ENCODE results near the gene MYO7A.

DNA sequence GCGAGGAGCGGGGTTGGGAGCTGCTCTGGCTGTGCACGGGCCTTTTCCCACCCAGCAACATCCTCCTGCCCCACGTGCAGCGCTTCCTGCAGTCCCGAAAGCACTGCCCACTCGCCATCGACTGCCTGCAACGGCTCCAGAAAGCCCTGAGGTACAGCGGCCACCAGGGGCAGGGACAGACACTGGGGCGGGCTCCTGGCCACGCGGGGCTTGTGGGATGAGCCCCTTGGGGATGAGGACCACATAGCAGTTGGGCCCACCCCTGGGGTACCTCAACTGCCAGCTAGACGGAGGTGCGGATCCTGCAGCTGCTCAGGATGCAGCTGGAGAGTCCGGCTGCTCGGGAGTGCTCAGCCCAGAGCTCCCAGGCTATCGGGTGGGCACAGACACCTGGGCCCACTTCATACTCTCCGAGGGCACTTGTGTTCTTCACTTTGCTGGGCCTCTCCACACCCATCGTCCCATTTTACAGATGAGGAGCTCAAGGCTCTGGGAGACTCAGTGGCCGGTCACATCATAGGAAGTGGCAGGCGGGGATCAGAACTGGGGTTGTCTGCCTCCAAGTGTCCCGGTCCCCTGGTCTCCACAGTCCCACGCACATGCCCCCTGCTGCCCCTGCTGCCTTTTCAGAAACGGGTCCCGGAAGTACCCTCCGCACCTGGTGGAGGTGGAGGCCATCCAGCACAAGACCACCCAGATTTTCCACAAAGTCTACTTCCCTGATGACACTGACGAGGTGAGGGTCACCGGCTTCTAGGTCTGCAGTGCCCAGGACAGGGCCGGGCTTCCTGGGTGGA lies 77.6 kb downstream of the MYO7A start:
- TF ChIP-seq, protein P1, sequence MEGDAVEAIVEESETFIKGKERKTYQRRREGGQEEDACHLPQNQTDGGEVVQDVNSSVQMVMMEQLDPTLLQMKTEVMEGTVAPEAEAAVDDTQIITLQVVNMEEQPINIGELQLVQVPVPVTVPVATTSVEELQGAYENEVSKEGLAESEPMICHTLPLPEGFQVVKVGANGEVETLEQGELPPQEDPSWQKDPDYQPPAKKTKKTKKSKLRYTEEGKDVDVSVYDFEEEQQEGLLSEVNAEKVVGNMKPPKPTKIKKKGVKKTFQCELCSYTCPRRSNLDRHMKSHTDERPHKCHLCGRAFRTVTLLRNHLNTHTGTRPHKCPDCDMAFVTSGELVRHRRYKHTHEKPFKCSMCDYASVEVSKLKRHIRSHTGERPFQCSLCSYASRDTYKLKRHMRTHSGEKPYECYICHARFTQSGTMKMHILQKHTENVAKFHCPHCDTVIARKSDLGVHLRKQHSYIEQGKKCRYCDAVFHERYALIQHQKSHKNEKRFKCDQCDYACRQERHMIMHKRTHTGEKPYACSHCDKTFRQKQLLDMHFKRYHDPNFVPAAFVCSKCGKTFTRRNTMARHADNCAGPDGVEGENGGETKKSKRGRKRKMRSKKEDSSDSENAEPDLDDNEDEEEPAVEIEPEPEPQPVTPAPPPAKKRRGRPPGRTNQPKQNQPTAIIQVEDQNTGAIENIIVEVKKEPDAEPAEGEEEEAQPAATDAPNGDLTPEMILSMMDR (IDR thresholded peaks at IDR 0.05) = no peak
- no peak for TF ChIP-seq POLR2A (IDR thresholded peaks at IDR 0.05)

Measured in thyroid gland (tissue), 4 donors.